ENCODE data around the gene SNED1. TPM values are rescaled to one million over a fixed set of nuclear protein-coding genes. Genes with fewer than 3 reads are reported as not detected.

Gene SNED1
- polyA plus RNA-seq, 3 donors: 0.02 to 3.4 (median 0.12) TPM

DNA sequence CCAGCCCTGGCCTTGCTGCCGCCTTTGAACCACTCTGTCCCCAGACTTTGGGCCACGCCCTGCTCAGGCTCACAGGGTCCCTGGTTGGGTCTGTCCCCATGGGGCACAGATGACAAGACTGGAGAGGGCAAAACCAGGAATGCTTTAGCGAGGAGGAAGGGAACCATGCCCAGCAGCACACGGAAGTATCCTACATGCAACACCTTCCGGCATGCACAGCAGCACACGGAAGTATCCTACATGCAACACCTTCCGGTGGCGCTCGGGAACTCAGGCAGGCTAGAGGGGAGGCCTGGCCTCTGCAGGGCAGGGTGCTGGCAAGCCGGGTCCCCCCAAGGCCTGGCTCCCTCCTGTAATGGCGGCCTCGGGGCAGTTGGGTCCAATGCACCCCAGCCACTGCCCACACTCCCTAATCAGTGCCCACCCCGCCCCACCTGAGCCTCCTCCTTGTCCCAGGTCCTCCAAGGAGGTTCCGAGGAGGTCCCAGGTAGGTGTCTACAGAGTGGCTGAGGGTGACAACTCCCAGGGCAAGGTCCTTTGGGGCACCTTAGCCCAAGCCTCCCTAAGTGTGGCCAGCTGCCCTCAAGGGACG lies 33.6 kb upstream of the SNED1 start:
- no peaks in the 10 kb centered on the region for H3K27me3 ChIP-seq (ENCODE audit: control insufficient read depth in 2 of 2, insufficient read depth in 2 of 2, low read length in 2 of 2)
- H3K9me3 ChIP-seq (replicated peaks in 1 of 2; ENCODE audit: control insufficient read depth in 1 of 2, insufficient read depth in 1 of 2, low read length in 2 of 2): no peaks in the 10 kb centered on the region
- no peak for DNase-seq
- peak overlapping the region in 3 of 7 donors; percentile 56 to 78 (median 74) for H3K27ac Mint-ChIP-seq
- H3K4me1 ChIP-seq (ENCODE audit: control insufficient read depth in 1 of 2, insufficient read depth in 2 of 2, low read length in 2 of 2): peaks cover 62 to 63% of the 10 kb centered on the region in 2 donors
- no peaks in the 10 kb centered on the region for H3K36me3 ChIP-seq (replicated peaks in 1 of 2; ENCODE audit: control insufficient read depth in 1 of 2, insufficient read depth in 2 of 2, low read length in 2 of 2)
- TF ChIP-seq, protein P1, sequence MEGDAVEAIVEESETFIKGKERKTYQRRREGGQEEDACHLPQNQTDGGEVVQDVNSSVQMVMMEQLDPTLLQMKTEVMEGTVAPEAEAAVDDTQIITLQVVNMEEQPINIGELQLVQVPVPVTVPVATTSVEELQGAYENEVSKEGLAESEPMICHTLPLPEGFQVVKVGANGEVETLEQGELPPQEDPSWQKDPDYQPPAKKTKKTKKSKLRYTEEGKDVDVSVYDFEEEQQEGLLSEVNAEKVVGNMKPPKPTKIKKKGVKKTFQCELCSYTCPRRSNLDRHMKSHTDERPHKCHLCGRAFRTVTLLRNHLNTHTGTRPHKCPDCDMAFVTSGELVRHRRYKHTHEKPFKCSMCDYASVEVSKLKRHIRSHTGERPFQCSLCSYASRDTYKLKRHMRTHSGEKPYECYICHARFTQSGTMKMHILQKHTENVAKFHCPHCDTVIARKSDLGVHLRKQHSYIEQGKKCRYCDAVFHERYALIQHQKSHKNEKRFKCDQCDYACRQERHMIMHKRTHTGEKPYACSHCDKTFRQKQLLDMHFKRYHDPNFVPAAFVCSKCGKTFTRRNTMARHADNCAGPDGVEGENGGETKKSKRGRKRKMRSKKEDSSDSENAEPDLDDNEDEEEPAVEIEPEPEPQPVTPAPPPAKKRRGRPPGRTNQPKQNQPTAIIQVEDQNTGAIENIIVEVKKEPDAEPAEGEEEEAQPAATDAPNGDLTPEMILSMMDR (IDR thresholded peaks at IDR 0.05): no peak
- no peaks in the 10 kb centered on the region for H3K36me3 Mint-ChIP-seq
- H3K27ac ChIP-seq (ENCODE audit: low read depth in 1 of 2, low read length in 2 of 2): peak overlapping the region; percentile 62 to 73
- H3K9ac ChIP-seq (ENCODE audit: insufficient read depth, low read length, poor library complexity, severe bottlenecking): no peak overlapping the region
- H3K4me1 Mint-ChIP-seq: peaks cover 20% of the 10 kb centered on the region
- no peaks in the 10 kb centered on the region for H3K9me3 Mint-ChIP-seq
- peak overlapping the region in 1 of 2 donors; percentile 69 for H3K4me3 Mint-ChIP-seq
- H2AFZ ChIP-seq (ENCODE audit: insufficient read depth, low read depth, low read length, poor library complexity, severe bottlenecking): peak overlapping the region; percentile 72
- H3K27me3 Mint-ChIP-seq (ENCODE audit: low read depth in 3 of 3): no peaks in the 10 kb centered on the region
- peak overlapping the region in 2 of 3 experiments; percentile 21 to 58 for H3K4me3 ChIP-seq (replicated peaks in 1 of 3; ENCODE audit: low read depth in 2 of 3, low read length in 3 of 3)
- H3K79me2 ChIP-seq (ENCODE audit: insufficient read depth, low read length): no peaks in the 10 kb centered on the region
- intact Hi-C loops (cut with micrococcal nuclease): no loop called here
- H4K20me1 ChIP-seq (ENCODE audit: insufficient read depth, low read length): no peaks in the 10 kb centered on the region
- H3K4me2 ChIP-seq (replicated peaks; ENCODE audit: extremely low read depth, low read length, poor library complexity, severe bottlenecking): peak overlapping the region; percentile 59
- WGBS (ENCODE audit: insufficient coverage): 82% methylated on average over 10 of the region's 15 CpGs

DNA sequence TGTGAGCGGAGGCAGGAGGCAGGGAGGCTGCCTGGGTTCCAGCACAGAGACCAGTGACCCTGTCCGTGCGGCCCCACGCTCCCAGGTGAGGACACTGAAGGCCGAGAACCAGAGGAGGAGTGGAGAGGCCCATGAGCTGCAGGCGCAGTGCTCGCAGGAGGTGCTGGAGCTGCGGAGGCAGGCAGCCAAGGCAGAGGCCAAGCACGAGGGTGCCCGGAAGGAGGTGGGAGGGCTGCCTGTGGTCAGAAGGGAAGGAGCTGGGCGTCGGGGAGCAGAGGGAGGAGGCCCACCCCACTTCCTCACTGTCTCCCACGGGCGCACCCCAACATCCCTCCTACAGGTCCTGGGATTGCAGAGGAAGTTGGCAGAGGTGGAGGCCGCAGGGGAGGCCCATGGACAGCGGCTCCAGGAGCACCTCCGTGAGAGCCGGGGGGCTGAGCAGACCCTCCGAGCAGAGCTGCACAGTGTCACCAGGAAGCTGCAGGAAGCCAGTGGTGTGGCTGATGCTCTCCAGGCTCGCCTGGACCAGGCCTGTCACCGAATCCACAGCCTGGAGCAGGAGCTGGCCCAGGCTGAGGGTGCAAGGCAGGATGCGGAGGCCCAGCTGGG lies 33.0 kb upstream of the SNED1 start:
- no peak overlapping the region for H3K9ac ChIP-seq (ENCODE audit: insufficient read depth, low read length, poor library complexity, severe bottlenecking)
- H3K4me1 Mint-ChIP-seq: peaks cover 23% of the 10 kb centered on the region
- peak overlapping the region in 2 of 3 experiments; percentile 21 to 58 for H3K4me3 ChIP-seq (replicated peaks in 1 of 3; ENCODE audit: low read depth in 2 of 3, low read length in 3 of 3)
- TF ChIP-seq, protein P1 (IDR thresholded peaks at IDR 0.05): no peak
- H3K9me3 ChIP-seq (replicated peaks in 1 of 2; ENCODE audit: control insufficient read depth in 1 of 2, insufficient read depth in 1 of 2, low read length in 2 of 2): no peaks in the 10 kb centered on the region
- peak overlapping the region; percentile 59 for H3K4me2 ChIP-seq (replicated peaks; ENCODE audit: extremely low read depth, low read length, poor library complexity, severe bottlenecking)
- H3K4me3 Mint-ChIP-seq: peak overlapping the region; percentile 43 to 69
- H3K36me3 Mint-ChIP-seq: no peaks in the 10 kb centered on the region
- no peaks in the 10 kb centered on the region for H3K27me3 ChIP-seq (ENCODE audit: control insufficient read depth in 2 of 2, insufficient read depth in 2 of 2, low read length in 2 of 2)
- H3K27ac Mint-ChIP-seq: peak overlapping the region in 4 of 7 donors; percentile 37 to 78 (median 65)
- peaks cover 0 to 4% (median 1%) of the 10 kb centered on the region in 7 donors for H3K9me3 Mint-ChIP-seq
- H3K27me3 Mint-ChIP-seq (ENCODE audit: low read depth in 3 of 3): peaks cover 0 to 1% (median 0%) of the 10 kb centered on the region in 3 donors
- H2AFZ ChIP-seq (ENCODE audit: insufficient read depth, low read depth, low read length, poor library complexity, severe bottlenecking): peak overlapping the region; percentile 72
- H3K36me3 ChIP-seq (replicated peaks in 1 of 2; ENCODE audit: control insufficient read depth in 1 of 2, insufficient read depth in 2 of 2, low read length in 2 of 2): no peaks in the 10 kb centered on the region
- peak overlapping the region; percentile 62 to 73 for H3K27ac ChIP-seq (ENCODE audit: low read depth in 1 of 2, low read length in 2 of 2)
- WGBS (ENCODE audit: insufficient coverage): 21% methylated on average over 16 of the region's 22 CpGs
- peaks cover 56 to 57% of the 10 kb centered on the region in 2 donors for H3K4me1 ChIP-seq (ENCODE audit: control insufficient read depth in 1 of 2, insufficient read depth in 2 of 2, low read length in 2 of 2)
- DNase-seq: peak in 2 of 3 donors; percentile 10 to 25
- no peaks in the 10 kb centered on the region for H4K20me1 ChIP-seq (ENCODE audit: insufficient read depth, low read length)
- H3K79me2 ChIP-seq (ENCODE audit: insufficient read depth, low read length): no peaks in the 10 kb centered on the region
- intact Hi-C loops (cut with micrococcal nuclease): no loop called here

All from CD14-positive monocyte (primary cell).